CD8-positive, alpha-beta memory T cell (primary cell): ENCODE results near the gene ITPK1. TPM values are rescaled to one million over a fixed set of nuclear protein-coding genes. Genes with fewer than 3 reads are reported as not detected.
"Not testable (repeated sequence)": the region's sequence is repeated elsewhere in the genome, so short reads cannot be mapped to it uniquely, and the experiment has no call there.

Source experiments
- CTCF ChIA-PET: fragments of 350-600 bp; sonication (Branson Sonifier 250); formaldehyde crosslinking; loops from one replicate; lab custom pipeline; 2021; ENCODE audit warnings: antibody characterized with exemption; lab: Charles Lee
- POLR2A ChIA-PET: fragments of 350-600 bp; sonication (Branson Sonifier 250); formaldehyde crosslinking; loops from one replicate; lab custom pipeline; 2021; ENCODE audit warnings: antibody characterized with exemption; lab: Charles Lee
- DNase-seq, 5 donors: peaks; one replicate each; pipeline versions ENCODE4 v3.0.0 to v3.0.0-alpha.2; 2020 to 2022; ENCODE audit warnings: mixed read lengths in 1 of 5
- H3K27ac ChIP-seq: one replicate; pipeline ENCODE4 v1.7.0; 2013; ENCODE audit warnings: low read depth, mild to moderate bottlenecking, low read length, moderate library complexity
- H3K27me3 ChIP-seq: 2 replicates; pipeline ENCODE4 v1.7.0; 2013; ENCODE audit warnings: low read length, mild to moderate bottlenecking; ENCODE audit not compliant: insufficient read depth, poor library complexity, severe bottlenecking
- H3K36me3 ChIP-seq: 2 replicates; pipeline ENCODE4 v1.7.0; 2013; ENCODE audit warnings: mild to moderate bottlenecking, low read length, moderate library complexity; ENCODE audit not compliant: insufficient read depth
- H3K4me1 ChIP-seq: 2 replicates; pipeline ENCODE4 v1.7.0; 2013; ENCODE audit warnings: mild to moderate bottlenecking, low read length, moderate library complexity; ENCODE audit not compliant: insufficient read depth
- H3K4me3 ChIP-seq: 2 replicates; pipeline ENCODE4 v1.7.0; 2013; ENCODE audit warnings: mild to moderate bottlenecking, low read length
- H3K9me3 ChIP-seq: 2 replicates; pipeline ENCODE4 v1.7.0; 2013; ENCODE audit warnings: mild to moderate bottlenecking, low read length
- H3K27ac Mint-ChIP-seq, 8 donors: one replicate each; pipeline ENCODE4 v1.8.0; 2020 to 2021; ENCODE audit warnings: mixed read lengths in 8 of 8, mild to moderate bottlenecking in 6 of 8, inconsistent platforms in 3 of 8, moderate library complexity in 3 of 8
- H3K27me3 Mint-ChIP-seq, 2 donors: one replicate each; pipeline ENCODE4 v1.8.0; 2020 to 2021; ENCODE audit warnings: mixed read lengths in 2 of 2, mild to moderate bottlenecking in 1 of 2, moderate library complexity in 1 of 2
- H3K36me3 Mint-ChIP-seq, 3 donors: one replicate each; pipeline ENCODE4 v1.8.0; 2020 to 2021; ENCODE audit warnings: mixed read lengths in 3 of 3, inconsistent platforms in 1 of 3, mild to moderate bottlenecking in 1 of 3
- H3K4me1 Mint-ChIP-seq, 3 donors: one replicate each; pipeline ENCODE4 v1.8.0; 2020 to 2021; ENCODE audit warnings: mixed read lengths in 3 of 3, inconsistent platforms in 1 of 3, mild to moderate bottlenecking in 1 of 3
- H3K4me3 Mint-ChIP-seq, 7 donors: one replicate each; pipeline ENCODE4 v1.8.0; 2020 to 2021; ENCODE audit warnings: mixed read lengths in 7 of 7, mild to moderate bottlenecking in 6 of 7, moderate library complexity in 4 of 7, inconsistent platforms in 2 of 7
- H3K9me3 Mint-ChIP-seq, 5 donors: one replicate each; pipeline ENCODE4 v1.8.0; 2020 to 2022; ENCODE audit warnings: mixed read lengths in 5 of 5, mild to moderate bottlenecking in 3 of 5, moderate library complexity in 2 of 5, inconsistent platforms in 1 of 5
- polyA plus RNA-seq: library from polyadenylated mRNA; unstranded; fragments of 300-500 nt; fragmentation: Illumina TruSeq; gene quantifications from one replicate; pipeline ENCODE4 v1.2.3, GENCODE V29; 2021
- total RNA-seq, 2 experiments: library from RNA; stranded (reverse); gene quantifications; one replicate each; pipeline ENCODE4 v1.2.3, GENCODE V29; 2021

ITPK1 gene
- total RNA-seq (10 to 100 TPM; 66.1 to 75.1 TPM), polyA plus RNA-seq (40.4 TPM)

- Mint-ChIP-seq H3K27ac (peak within 1 kb of the TSS; percentile 61 to 93 (median 74)), H3K9me3 (no peaks in the 10 kb centered on the region), H3K27me3 (peaks cover 0 to 3% of the 10 kb centered on the region in 2 donors), H3K4me1 (peaks cover 20 to 37% (median 31%) of the 10 kb centered on the region in 3 donors), H3K36me3 (no peaks in the 10 kb centered on the region), H3K4me3 (peak within 1 kb of the TSS; percentile 78 to 93 (median 88))
- Histone ChIP-seq H3K4me1 (peaks cover 32% of the 10 kb centered on the region), H3K27me3 (no peaks in the 10 kb centered on the region), H3K4me3 (peak within 1 kb of the TSS; percentile 79), H3K36me3 (no peaks in the 10 kb centered on the region), H3K27ac (peak within 1 kb of the TSS; percentile 82), H3K9me3 (no peaks in the 10 kb centered on the region)
- POLR2A ChIA-PET, result interaction anchor here (1.1 to 4.0 kb wide), 2 partner anchors 51 to 68 kb away, joined by 3 to 36 read pairs; partner anchors contain the start of genes LYSET and MOAP1
- DNase-seq, result peak; percentile 41 to 73 (median 59)
- CTCF ChIA-PET, result interaction anchor here (1.1 to 5.7 kb wide), 13 partner anchors 9 to 164 kb away, joined by 4 to 81 read pairs (median 17); no protein-coding TSS in a partner anchor
Measured at GRCh38 chr14:93115821-93116675, at the start of gene ITPK1. Gene ITPK1, minus strand, starts transcription at chr14:93115925. Its CDS starts 762 bp downstream, at chr14:93115163.

GRCh38 chr14:93163564-93163963 is 47.8 kb upstream of the ITPK1 start:
- no peaks in the 10 kb centered on the region for H3K36me3 Mint-ChIP-seq
- POLR2A ChIA-PET, result no interaction called here
- Histone ChIP-seq H3K27ac (no peak overlapping the region), H3K4me3 (no peak overlapping the region), H3K36me3 (no peaks in the 10 kb centered on the region), H3K4me1 (no peaks in the 10 kb centered on the region), H3K9me3 (no peaks in the 10 kb centered on the region), H3K27me3 (no peaks in the 10 kb centered on the region)
- H3K4me3 Mint-ChIP-seq, result no peak overlapping the region
- no peaks in the 10 kb centered on the region for H3K9me3 Mint-ChIP-seq
- no peak for DNase-seq
- CTCF ChIA-PET, result interaction anchor here (0.8 kb wide), 1 partner anchor 37 kb away, joined by 4 read pairs; no protein-coding TSS in a partner anchor
- H3K27ac Mint-ChIP-seq, result no peak overlapping the region
- no peaks in the 10 kb centered on the region for H3K4me1 Mint-ChIP-seq
- H3K27me3 Mint-ChIP-seq, result no peaks in the 10 kb centered on the region

GRCh38 chr14:93161411-93161940 is 45.8 kb upstream of the ITPK1 start:
- CTCF ChIA-PET, result no interaction called here
- Histone ChIP-seq H3K9me3 (no peaks in the 10 kb centered on the region), H3K4me3 (no peak overlapping the region), H3K27ac (no peak overlapping the region), H3K27me3 (no peaks in the 10 kb centered on the region), H3K4me1 (no peaks in the 10 kb centered on the region), H3K36me3 (no peaks in the 10 kb centered on the region)
- POLR2A ChIA-PET, result no interaction called here
- no peaks in the 10 kb centered on the region for H3K9me3 Mint-ChIP-seq
- DNase-seq, result no peak
- no peaks in the 10 kb centered on the region for H3K4me1 Mint-ChIP-seq
- H3K36me3 Mint-ChIP-seq, result no peaks in the 10 kb centered on the region
- no peaks in the 10 kb centered on the region for H3K27me3 Mint-ChIP-seq
- H3K4me3 Mint-ChIP-seq, result peak overlapping the region in 1 of 7 donors; percentile 1
- H3K27ac Mint-ChIP-seq, result no peak overlapping the region

GRCh38 chr14:93160353-93160801 is 44.7 kb upstream of the ITPK1 start:
- Histone ChIP-seq H3K9me3 (no peaks in the 10 kb centered on the region), H3K4me1 (no peaks in the 10 kb centered on the region), H3K27me3 (no peaks in the 10 kb centered on the region), H3K36me3 (no peaks in the 10 kb centered on the region), H3K27ac (no peak overlapping the region), H3K4me3 (no peak overlapping the region)
- H3K4me3 Mint-ChIP-seq, result no peak overlapping the region
- ChIA-PET POLR2A (no interaction called here), CTCF (interaction anchor here (0.8 kb wide), 1 partner anchor 8 kb away, joined by 3 read pairs; no protein-coding TSS in a partner anchor)
- no peak overlapping the region for H3K27ac Mint-ChIP-seq
- H3K27me3 Mint-ChIP-seq, result no peaks in the 10 kb centered on the region
- no peak for DNase-seq
- no peaks in the 10 kb centered on the region for H3K9me3 Mint-ChIP-seq
- H3K36me3 Mint-ChIP-seq, result no peaks in the 10 kb centered on the region
- H3K4me1 Mint-ChIP-seq, result no peaks in the 10 kb centered on the region

GRCh38 chr14:93159625-93160352 is 44.1 kb upstream of the ITPK1 start:
- H3K27me3 ChIP-seq, H3K4me1 Mint-ChIP-seq, H3K27me3 Mint-ChIP-seq, H3K36me3 Mint-ChIP-seq, H3K27ac Mint-ChIP-seq, H3K4me3 ChIP-seq, H3K9me3 Mint-ChIP-seq, H3K4me1 ChIP-seq, H3K4me3 Mint-ChIP-seq, CTCF ChIA-PET, H3K36me3 ChIP-seq, DNase-seq, POLR2A ChIA-PET, H3K9me3 ChIP-seq, H3K27ac ChIP-seq: not testable (repeated sequence)

- H3K27me3 Mint-ChIP-seq, POLR2A ChIA-PET, H3K4me1 Mint-ChIP-seq, H3K4me3 Mint-ChIP-seq, H3K36me3 ChIP-seq, H3K4me3 ChIP-seq, H3K9me3 ChIP-seq, H3K9me3 Mint-ChIP-seq, DNase-seq, H3K27me3 ChIP-seq, H3K27ac ChIP-seq, H3K36me3 Mint-ChIP-seq, H3K4me1 ChIP-seq, CTCF ChIA-PET, H3K27ac Mint-ChIP-seq: not testable (repeated sequence)
Measured at GRCh38 chr14:93158349-93158748, 42.6 kb upstream of the ITPK1 start.

GRCh38 chr14:93156693-93157369 is 41.1 kb upstream of the ITPK1 start:
- Mint-ChIP-seq H3K4me3 (no peak overlapping the region), H3K4me1 (no peaks in the 10 kb centered on the region), H3K36me3 (no peaks in the 10 kb centered on the region), H3K9me3 (no peaks in the 10 kb centered on the region), H3K27ac (no peak overlapping the region), H3K27me3 (no peaks in the 10 kb centered on the region)
- Histone ChIP-seq H3K4me1 (no peaks in the 10 kb centered on the region), H3K27ac (no peak overlapping the region), H3K9me3 (no peaks in the 10 kb centered on the region), H3K36me3 (no peaks in the 10 kb centered on the region), H3K4me3 (no peak overlapping the region), H3K27me3 (no peaks in the 10 kb centered on the region)
- DNase-seq, result no peak
- CTCF ChIA-PET, result interaction anchor here (1.1 kb wide), 1 partner anchor 21 kb away, joined by 3 read pairs; no protein-coding TSS in a partner anchor
- POLR2A ChIA-PET, result no interaction called here
